Vagina (tissue), 2 donors: Measurements from ENCODE around the gene S100Z.
"Not testable (repeated sequence)": the region's sequence is repeated elsewhere in the genome, so short reads cannot be mapped to it uniquely, and the experiment has no call there.

Experiments used
- CTCF ChIP-seq, 3 experiments: fragments of 450-650 bp in 2 of 3; fragments of 200-600 bp in 1 of 3; sonication (generic) in 1 of 3; IDR thresholded peaks; one replicate each; pipeline ENCODE4 v1.5.1; 2017 to 2019; ENCODE audit warnings: antibody characterized with exemption in 3 of 3, mild to moderate bottlenecking in 2 of 3, moderate library complexity in 2 of 3
- POLR2A ChIP-seq, 2 donors: fragments of 450-650 bp; IDR thresholded peaks; one replicate each; pipeline ENCODE4 v1.6.1; 2017; ENCODE audit warnings: antibody characterized with exemption in 2 of 2, mild to moderate bottlenecking in 2 of 2, moderate library complexity in 2 of 2

GRCh38 chr5:76853741-76854140, 3.9 kb downstream of the S100Z start:
- TF ChIP-seq CTCF, POLR2A (IDR thresholded peaks at IDR 0.05): not testable (repeated sequence)
